ENCODE results near the gene GLT1D1.

GRCh38 chr12:128872303-128872702, 19.0 kb downstream of the GLT1D1 start:
- TF ChIP-seq CTCF (IDR thresholded peaks at IDR 0.05) = no peak
- TF ChIP-seq POLR2AphosphoS5 (IDR thresholded peaks at IDR 0.05) = no peak
- no peak for TF ChIP-seq POLR2A (IDR thresholded peaks at IDR 0.05)

Data from breast epithelium (tissue), 3 donors.